CD4-positive, alpha-beta T cell treated with Interleukin-6 for 4 hours (primary cell): ENCODE data around the gene PTPN1.
"Not testable (repeated sequence)": the region's sequence is repeated elsewhere in the genome, so short reads cannot be mapped to it uniquely, and the experiment has no call there.

Experiments used
- DNase-seq: peaks from one replicate; pipeline ENCODE4 v3.0.0-alpha.2; 2020; ENCODE audit warnings: mixed read lengths

Gene PTPN1

DNA sequence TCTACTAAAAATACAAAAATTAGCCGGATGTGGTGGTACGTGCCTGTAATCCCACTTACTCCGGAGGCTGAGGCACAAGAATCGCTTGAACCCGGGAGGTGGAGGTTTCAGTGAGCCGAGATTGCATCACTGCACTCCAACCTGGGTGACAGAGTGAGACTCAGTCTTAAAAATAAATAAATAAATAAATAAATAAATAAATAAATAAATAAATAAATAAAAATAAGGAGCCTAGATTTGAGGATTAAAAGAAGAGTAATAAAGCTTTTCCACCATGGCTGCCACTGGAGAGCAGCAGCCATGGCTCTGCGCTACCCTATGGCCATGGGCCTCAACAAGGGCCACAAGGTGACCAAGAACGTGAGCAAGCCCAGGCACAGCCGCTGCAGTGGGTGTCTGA lies 110.3 kb downstream of the PTPN1 start:
- not testable (repeated sequence) for DNase-seq

DNA sequence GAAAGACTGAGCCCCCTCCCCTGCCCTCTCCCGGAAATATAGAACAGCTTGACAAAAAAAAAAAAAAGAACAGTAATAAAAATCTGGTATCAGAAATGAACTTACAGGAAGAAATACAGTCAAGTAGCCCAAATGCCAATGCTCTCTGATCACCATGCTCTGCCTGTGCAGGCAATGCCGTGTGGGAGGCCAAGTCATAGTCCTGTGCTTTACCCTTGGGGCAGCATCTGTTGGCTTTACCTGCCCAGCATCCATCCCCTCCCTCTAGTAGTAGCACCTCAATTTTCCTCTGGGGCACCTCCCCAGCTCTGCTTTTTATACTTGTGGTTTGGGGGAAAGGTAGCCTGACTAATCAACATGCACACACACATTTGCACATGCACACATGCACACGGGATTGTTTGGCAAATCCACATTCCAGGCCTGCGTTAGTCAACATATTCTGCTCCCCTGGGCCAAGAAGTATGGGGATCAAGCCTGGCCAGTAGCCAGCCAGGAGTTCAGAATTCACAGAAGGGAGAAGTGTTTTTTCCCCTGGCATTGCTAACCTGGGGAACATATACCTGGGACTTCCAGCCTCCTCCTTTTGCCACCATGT lies 111.0 kb downstream of the PTPN1 start:
- no peak for DNase-seq

- no peak for DNase-seq
These were observed 114.3 kb downstream of the PTPN1 start for GRCh38 chr20:50624351-50625016.

- DNase-seq: no peak
These were observed 115.9 kb downstream of the PTPN1 start for GRCh38 chr20:50625986-50626677.

DNA sequence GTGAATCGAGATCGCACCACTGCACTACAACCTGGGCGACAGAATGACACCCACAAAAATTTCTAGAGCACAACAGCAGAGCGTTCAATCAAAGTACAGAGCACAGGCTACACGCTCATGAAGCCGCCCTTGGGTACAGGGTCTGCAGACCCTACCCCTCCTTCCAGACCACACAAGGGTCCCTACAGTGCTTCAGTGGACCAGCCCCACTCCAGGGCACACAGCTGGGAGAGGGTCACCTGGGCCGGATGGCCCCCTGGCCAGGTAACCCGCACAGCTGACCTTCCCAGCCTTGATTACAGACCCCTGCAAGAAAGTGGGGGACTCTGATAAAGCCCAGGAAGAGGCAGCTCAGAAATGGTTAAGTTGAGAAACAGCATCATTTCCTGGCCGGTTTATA lies 117.6 kb downstream of the PTPN1 start:
- no peak for DNase-seq

DNA sequence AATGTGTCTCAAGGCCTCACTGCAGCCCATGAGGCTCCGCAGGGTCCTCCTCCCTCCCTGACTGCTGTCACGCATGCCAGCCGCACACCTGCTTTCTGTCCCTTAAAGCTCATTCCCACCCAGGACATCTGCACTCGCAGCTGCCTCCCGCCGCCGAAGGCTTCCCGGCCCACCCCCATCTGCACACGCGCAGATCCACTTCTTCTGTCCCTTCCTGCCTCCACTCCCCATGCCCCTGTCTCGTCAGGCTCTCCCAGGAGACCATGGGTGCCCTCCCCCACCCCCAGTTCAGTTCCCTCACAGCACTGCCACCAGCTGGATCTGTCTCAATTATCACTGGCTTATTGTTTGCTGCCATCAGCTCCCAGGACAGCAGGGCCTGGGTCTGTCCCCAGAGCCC lies 118.1 kb downstream of the PTPN1 start:
- DNase-seq: no peak

DNA sequence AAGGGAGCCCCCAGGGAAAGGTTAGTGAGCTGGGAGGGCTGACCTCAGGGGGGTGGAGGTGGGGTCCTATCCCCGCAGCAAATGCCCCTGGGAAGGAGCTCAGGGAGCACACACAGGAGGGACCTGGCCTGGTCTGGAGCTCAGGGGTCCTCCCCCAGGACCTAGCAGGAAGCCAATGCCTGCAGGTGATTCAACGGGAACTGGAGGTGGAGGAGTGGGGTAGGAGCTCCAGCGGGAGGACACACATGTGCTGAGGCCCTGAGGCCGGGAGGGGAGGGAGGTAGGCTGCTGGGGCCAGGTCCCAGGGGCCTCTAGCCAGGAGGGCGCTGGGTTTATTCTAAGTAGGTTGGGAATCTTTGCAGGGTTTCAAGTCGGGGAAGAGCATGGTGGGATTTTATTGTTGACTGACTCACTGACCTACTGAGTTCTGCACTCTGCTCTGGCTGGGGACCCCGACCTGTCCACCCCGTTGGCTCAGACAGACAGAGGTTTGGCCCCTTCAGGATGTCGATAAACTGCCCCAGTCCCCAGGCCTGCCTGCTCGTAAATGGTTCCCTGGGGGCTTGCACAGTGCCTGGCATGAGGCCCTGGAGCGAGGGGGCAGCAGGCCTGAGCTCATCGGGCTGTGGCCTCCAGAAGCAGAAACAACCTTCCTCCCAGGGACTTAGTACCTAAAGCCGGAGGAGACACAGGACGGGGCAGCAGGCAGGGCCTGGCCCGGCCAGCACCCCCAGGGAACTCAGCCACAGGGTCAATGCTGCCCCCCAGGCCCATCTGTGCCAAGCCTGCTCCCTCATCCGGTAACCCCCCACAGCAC lies 118.9 kb downstream of the PTPN1 start:
- no peak for DNase-seq

GRCh38 chr20:50629670-50630045 lies 119.5 kb downstream of the PTPN1 start:
- no peak for DNase-seq

GRCh38 chr20:50630578-50631263 lies 120.5 kb downstream of the PTPN1 start:
- no peak for DNase-seq

- no peak for DNase-seq
These were observed 122.1 kb downstream of the PTPN1 start for GRCh38 chr20:50632236-50632635.

DNA sequence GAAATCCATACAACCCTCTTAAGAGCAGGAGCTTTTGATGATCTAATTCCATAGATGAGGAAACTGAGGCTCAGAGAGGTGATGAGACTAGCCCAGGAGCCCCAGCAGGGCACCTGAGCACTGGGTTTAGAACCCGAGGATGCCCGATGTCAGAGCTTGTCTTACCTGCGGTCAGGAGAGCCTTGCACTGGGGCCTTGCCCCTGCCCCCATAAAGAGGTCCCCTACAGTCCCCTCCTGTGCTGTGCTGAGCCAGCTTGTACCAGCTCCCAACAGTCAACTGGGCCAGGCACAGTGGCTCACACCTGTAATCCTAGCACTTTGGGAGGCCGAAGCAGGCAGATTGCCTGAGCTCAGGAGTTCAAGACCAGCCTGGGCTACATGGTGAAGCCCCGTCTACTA lies 122.5 kb downstream of the PTPN1 start:
- no peak for DNase-seq

- DNase-seq: no peak
These were observed 123.2 kb downstream of the PTPN1 start for GRCh38 chr20:50633361-50633760.

DNA sequence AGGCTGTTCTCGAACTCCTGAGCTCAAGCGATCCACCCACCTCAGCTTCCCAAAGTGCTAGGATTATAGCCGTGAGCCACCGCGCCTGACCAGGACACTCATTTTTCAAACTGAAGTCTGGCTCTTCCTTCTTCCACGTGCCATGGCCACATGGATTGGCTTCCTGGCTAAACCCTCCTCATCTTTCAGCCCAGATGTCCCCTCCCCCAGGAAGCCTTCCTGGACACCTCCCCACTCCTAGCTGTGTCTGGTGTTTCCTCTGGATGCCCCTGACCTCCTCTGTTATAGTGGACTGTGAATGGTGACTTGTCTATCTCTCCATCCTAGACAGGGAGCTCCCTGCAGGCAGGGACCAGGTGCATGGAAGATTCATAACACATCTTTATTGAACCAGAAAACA lies 124.0 kb downstream of the PTPN1 start:
- no peak for DNase-seq
